HT-29 (cell line): ENCODE measurements around the gene PPIL6. TPM values are rescaled to one million over a fixed set of nuclear protein-coding genes. Genes with fewer than 3 reads are reported as not detected.
A peak's percentile ranks its signal among the peaks of the same experiment; 100 is the strongest.

Source experiments
- DNase-seq: peaks from one replicate; pipeline ENCODE4 v3.0.0-alpha.2; 2015; ENCODE audit warnings: low spot score
- total RNA-seq: library from RNA; depleted of rRNA; stranded (reverse); fragments of >200 nt; shearing (Covaris generic); gene quantifications from 2 replicates; pipeline ENCODE4 v1.2.3, GENCODE V29; 2014; rRNA removed

PPIL6 gene
- total RNA-seq, 1 experiment from 2014 or later, result 0.48 TPM

- no peak for DNase-seq
Observed at GRCh38 chr6:109363753-109364152, 76.7 kb downstream of the PPIL6 start.

- no peak for DNase-seq
Observed at GRCh38 chr6:109362102-109362884, 78.1 kb downstream of the PPIL6 start.

DNA sequence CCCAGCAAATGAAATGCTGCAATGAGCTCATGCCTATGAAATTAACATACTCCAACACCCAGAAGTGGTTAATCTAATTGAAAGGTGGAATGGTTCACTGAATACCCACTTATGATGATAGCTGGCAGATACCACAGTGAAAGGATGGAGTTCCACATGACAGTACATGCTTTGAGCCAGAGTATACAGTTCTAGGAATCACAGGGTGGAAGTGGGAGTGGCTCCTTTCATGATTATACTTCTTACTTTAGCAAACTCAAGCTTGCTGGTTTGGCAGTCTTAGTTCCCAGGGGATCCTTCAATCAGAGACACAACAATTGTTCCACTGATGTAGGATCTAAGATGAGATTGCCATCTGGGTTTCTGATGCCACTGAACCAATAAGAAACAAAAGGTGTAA, 79.6 kb downstream of the PPIL6 start:
- no peak for DNase-seq

- no peak for DNase-seq
Observed at GRCh38 chr6:109360281-109360680, 80.1 kb downstream of the PPIL6 start.

DNA sequence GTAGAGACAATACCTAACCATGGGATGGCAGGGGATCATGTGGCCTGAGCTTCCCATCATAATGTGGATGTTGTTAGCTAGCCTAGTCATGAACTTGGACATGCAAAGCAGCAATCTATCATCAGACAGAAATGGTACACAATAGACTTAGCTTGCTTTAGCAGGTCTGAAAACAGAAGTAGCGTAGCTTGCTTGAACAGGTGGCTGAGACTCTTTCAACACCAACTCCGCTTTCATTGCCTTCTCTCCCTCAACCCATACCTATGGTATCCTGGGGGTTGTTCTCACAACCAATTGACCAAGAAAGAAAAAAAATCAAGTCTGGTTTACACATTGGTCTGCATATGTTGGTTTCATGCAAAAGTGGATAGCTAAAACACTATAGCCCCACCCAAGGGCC, 81.2 kb downstream of the PPIL6 start:
- DNase-seq, result no peak

DNA sequence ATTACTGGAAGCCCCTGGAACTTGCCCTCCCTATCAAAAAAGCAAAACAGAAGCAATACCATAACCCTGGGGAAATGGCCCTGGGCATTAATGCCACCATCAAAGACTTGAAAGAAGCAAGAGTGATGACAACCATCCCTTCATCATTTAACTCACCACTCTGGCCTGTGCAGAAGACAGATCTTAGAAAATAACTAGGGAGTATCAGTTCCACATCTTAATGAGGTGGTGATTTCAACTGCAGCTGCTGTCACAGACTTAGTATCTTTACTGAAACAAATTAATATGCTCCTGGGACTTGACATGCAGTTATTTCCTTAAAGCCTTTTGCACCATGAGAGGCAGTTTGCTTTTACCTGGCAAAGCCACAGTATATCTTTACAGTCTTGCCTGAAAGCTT, 82.2 kb downstream of the PPIL6 start:
- no peak for DNase-seq

DNA sequence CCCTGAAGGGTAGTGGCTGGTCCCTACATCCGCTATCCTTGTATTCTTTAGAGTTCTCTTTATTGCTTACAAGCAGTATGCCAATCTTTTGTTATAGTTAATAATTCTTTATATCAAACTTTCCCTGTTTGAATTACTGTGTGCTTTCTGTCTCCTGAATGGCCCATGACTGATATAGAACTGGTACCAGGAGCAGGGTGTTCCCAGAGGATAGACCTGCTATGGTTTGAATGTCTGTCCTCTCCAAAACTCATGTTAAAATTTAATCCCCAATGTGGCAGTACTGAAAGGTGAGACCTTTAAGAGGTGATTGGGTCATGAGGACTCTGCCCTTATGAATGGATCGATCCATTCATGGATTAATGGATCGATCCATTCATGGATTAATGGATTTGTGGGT, 84.2 kb downstream of the PPIL6 start:
- no peak for DNase-seq

DNA sequence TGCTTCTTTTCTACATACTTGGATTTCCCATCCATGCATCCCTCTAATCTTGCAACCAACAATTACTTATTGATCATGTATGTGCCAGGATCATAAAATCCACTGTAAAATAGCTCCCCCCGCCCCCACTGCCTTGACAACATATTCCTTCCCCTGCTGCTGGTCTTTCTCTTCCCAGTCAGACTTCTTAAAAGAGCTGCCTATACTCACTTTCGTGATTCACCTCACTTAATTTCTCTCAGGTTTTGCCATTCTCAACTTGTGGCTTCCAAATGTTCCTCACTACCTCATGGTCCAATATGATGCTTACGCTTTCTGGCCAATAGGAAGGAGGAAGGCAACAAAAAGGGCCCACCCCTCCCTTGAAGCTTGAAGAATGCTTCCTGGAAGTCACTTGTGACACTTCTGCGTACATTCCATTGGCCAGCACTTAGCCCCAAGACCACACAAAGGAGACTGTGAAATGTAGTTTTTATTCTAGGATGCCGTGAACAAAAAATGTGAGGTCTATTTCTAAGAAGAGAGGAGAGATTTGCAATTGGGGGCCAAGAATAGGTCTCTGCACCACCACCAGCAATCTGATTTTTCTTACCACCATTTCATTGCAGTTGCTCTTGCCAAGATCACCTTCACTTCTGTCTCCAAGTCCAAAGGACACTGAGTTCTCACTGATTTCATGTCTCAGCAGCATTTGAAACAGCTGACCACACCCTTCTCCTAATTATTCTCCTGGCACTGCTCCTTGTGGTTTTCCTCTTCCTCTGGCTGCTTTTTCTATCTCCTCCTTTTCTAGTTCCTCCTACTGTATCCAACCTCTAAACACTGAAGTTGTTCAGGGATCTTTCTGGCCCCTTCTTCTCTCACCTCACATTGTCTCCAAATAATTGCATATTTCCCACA, 88.9 kb downstream of the PPIL6 start:
- DNase-seq, result no peak

DNA sequence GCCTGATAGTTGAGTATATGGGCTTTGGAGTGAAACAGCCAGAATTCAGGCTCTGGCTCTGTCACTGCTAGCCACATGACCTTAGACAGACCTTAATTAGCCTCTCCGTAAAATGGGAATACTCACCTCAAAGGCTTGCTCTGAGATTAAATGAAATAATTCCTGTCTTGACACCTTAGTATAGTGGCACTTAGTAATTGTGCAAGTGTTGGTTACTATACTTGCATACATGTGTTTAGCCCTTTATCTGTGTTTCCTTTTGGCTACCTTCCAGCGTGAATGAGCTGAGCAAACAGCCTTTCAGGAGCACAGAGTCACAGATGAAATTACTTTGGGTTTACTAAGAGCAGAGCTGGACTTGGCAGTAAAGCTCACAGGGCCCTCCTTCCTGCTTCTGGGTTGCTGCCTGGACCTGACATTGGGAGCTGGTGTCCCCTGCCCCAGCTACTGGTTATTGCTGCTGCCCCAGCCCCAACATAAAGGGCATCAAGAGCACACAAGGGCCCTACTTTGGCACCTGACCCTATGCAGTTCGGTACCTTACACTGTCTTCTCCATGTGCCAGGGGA, 90.9 kb downstream of the PPIL6 start:
- peak; percentile 91 for DNase-seq

- DNase-seq, result no peak
Observed at GRCh38 chr6:109348226-109348625, 92.2 kb downstream of the PPIL6 start.

- no peak for DNase-seq
Observed at GRCh38 chr6:109347779-109348178, 92.6 kb downstream of the PPIL6 start.

DNA sequence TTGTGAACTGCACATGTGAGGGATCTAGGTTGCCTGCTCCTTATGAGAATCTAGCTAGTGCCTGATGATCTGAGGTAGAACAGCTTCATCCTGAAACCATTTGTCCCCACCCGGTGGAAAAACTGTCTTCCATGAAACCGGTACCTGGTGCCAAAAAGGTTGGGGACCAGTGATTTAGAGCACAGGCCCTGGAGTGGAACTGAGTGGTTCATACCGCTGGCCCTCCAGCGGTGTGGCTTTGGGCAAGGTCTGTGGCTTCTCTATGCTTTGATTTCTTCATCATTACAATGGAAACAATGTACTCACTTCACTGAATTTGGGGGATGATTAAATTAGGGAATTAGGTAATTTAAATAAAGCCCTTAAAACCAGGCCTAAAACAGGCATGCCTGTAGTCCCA, 94.4 kb downstream of the PPIL6 start:
- no peak for DNase-seq

DNA sequence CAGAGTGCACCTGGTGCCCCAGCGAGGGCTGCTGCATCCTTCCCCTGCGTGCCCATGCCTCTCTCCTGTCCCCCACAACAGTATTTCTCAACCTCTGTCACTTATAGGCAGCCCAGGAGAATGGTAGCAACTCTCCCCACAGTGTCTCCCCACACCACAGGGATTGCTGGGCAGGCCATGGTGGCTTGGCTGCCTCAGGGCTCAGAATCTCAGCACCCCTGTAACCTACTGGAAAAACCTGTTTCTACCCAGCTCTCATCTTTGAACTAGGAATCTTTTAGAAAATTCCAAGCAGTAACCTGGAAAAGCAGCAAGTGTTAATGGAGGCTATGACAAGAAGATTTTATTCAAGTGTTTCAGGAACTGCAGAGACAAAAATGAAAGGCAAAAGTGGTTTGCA, 96.2 kb downstream of the PPIL6 start:
- DNase-seq, result peak; percentile 49

DNA sequence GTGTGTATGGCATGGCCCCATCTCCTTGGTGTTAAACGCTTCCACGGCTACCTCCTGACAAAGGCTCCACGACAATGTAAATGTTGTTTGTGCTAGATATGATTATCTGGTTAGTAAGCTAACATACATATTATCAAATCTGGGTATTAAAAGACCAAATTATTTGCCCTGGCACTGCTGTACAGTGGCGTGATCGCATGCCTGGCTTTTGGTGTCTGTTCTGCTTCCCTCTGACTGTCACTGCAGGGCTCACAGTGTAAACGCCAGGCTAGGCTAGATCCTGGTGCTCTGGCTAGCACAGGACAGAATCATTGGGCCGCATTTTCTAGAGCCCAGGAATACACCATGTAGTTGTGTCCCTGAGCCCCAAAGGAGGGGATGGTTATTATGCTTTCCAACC, 96.9 kb downstream of the PPIL6 start:
- DNase-seq, result no peak

DNA sequence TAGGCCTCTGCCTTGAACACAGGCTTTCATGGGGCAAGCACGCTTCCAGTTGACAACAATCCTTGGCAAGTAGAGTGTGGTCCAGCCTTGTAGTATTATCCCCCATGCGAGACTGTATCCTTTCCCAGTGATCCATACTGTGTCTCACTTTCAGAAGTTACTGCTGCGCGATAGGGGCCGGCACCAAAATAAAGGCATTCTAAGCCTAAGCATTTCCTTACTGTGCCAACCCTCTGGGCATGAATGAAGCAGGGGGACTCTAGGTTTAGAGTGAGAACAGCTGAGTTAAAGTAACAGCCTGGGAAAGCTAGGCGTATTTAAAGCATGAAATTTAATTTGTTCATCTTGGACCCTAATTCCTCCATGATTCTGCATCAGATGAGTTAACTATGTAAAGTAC, 97.5 kb downstream of the PPIL6 start:
- DNase-seq, result no peak

DNA sequence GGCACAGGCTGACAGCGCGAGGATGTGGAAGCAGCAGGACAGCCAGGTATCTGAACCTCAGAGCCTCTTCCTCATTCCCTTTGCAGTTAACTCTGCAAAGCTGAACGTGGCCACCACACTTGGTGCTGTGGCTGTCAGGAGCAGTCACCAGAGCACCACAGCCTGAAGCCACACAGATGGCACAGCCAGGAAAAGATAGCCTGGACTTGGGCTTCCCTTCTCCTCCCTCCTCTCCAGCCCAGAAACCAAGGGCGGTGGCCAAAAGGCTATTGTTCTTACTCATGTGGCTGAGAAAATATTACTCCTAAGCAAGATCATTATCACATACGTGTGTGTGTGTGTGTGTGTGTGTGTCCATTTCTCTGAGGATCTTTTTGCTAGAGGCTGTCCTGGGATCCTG, 97.9 kb downstream of the PPIL6 start:
- DNase-seq, result peak; percentile 47

DNA sequence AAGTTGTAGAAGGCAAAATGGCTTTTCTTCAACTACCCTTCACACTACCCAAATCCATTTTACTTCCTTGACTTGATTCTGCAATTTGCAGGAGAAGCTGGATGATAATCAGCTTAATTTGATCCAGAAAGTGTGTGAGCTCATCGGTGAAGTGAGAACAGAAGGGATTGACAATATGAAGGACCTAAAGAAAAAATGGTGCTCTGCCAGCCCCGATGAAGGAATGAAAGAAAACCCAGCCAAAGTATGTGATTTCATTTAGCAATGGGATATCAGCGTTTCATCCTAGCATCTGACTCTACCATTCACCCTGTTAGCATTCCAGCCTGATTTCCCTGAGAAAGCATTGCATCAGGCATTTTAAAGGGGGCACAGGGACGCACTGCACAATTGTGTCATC, 99.6 kb downstream of the PPIL6 start:
- no peak for DNase-seq

Other genes with a start within 250 kb of the PPIL6 start
- gene CD164, start 58.2 kb downstream of the PPIL6 start, total RNA-seq, result 120 and 123 TPM in 2 replicates
- 50.3 and 50.4 TPM in 2 replicates for gene SMPD2, start 96 bp upstream of the PPIL6 start, total RNA-seq
- 23.6 and 26.4 TPM in 2 replicates for gene MICAL1, start 15.1 kb upstream of the PPIL6 start, total RNA-seq
- 4.6 and 4.8 TPM in 2 replicates for gene ZBTB24, start 42.6 kb upstream of the PPIL6 start, total RNA-seq